Body of pancreas (tissue), 4 donors: ENCODE results near the gene SCMH1. TPM values are rescaled to one million over a fixed set of nuclear protein-coding genes. Genes with fewer than 3 reads are reported as not detected.

Experiments
- ATAC-seq: fragments of 150-250 bp; one replicate; pipeline ENCODE4 v1.9.1; 2016
- DNase-seq, 4 donors: peaks; one replicate each; pipeline ENCODE4 v3.0.0-alpha.2; 2019
- H3K27ac ChIP-seq, 4 donors: fragments of 200-600 bp; sonication (generic); 1 replicate in 3 of 4; 2 replicates in 1 of 4; pipeline versions ENCODE4 v1.5.1 to v1.6.1; 2016 to 2019; ENCODE audit warnings: mild to moderate bottlenecking in 1 of 4, mixed read lengths in 1 of 4, moderate library complexity in 1 of 4
- H3K27me3 ChIP-seq, 2 donors: fragments of 200-600 bp; sonication (generic); one replicate each; pipeline ENCODE4 v1.6.0; 2016; ENCODE audit warnings: mild to moderate bottlenecking in 1 of 2
- H3K36me3 ChIP-seq, 2 donors: fragments of 200-600 bp; sonication (generic); replicated peaks in 1 of 2; 2 replicates each; pipeline ENCODE4 v1.5.1; 2016; ENCODE audit warnings: low read depth in 2 of 2; ENCODE audit not compliant: insufficient read depth in 1 of 2
- H3K4me1 ChIP-seq: fragments of 200-600 bp; sonication (generic); one replicate; pipeline ENCODE4 v1.6.0; 2016
- H3K4me3 ChIP-seq, 2 donors: fragments of 200-600 bp; sonication (generic); 1 replicate in 1 of 2; 2 replicates in 1 of 2; pipeline ENCODE4 v1.5.1; 2016 to 2019
- H3K9me3 ChIP-seq, 3 donors: fragments of 200-600 bp; sonication (generic); 1 replicate in 2 of 3; 2 replicates in 1 of 3; pipeline ENCODE4 v1.5.1; 2016
- POLR2A ChIP-seq, 3 donors: fragments of 450-650 bp; IDR thresholded peaks; one replicate each; pipeline ENCODE4 v1.6.1; 2016; ENCODE audit warnings: antibody characterized with exemption in 3 of 3, mild to moderate bottlenecking in 2 of 3
- WGBS, 2 donors: methylation state at CpG; one replicate each; pipeline ENCODE4 v1.1.5; 2017; 5-methylcytosine and 5-hydroxymethylcytosine counted together
- intact Hi-C: fragments of 100-400 bp; cut with DNase I; formaldehyde crosslinking; loops from one replicate; pipeline ENCODE4 v1.15.1; 2023
- total RNA-seq, 2 donors: library from RNA; depleted of rRNA; stranded (reverse); fragments of >200 nt; gene quantifications; one replicate each; pipeline ENCODE4 v1.1.0, GENCODE V29; 2016
- TF ChIP-seq, protein P1 (sequence below), 7 experiments: fragments of 450-650 bp in 4 of 7; fragments of 200-600 bp in 3 of 7; sonication (generic) in 3 of 7; IDR thresholded peaks; one replicate each; pipeline ENCODE4 v1.5.1; 2016 to 2019; ENCODE audit warnings: antibody characterized with exemption in 7 of 7

SCMH1 gene
- total RNA-seq, 2 donors from 2014 or later: 25.4 to 33.3 TPM

DNA sequence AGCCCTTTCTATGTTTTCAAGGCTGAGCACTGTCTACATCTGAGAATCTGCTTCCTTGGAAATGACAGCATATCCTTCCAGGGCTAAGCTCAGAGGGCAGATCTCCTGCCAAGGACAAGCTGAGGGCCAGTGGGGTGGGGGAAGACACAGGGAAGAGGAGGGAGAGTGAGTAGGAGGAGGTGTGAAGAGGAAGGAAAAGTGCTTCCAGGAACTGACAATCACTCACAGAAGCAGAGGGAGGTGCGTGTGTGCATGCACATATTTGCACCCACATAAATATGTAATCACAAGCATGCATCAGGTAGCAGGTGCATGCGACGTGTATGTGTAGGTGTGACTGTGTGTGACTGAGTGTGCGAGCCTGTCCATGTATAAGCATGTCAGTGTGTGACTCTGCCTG, 43.7 kb upstream of the SCMH1 start:
- intact Hi-C loops: loop anchor here (5.0 kb wide), 1 partner anchor 126 kb away; no protein-coding TSS in a partner anchor
- WGBS, 2 donors: 75 to 76% methylated on average over 4 of the region's 4 CpGs

DNA sequence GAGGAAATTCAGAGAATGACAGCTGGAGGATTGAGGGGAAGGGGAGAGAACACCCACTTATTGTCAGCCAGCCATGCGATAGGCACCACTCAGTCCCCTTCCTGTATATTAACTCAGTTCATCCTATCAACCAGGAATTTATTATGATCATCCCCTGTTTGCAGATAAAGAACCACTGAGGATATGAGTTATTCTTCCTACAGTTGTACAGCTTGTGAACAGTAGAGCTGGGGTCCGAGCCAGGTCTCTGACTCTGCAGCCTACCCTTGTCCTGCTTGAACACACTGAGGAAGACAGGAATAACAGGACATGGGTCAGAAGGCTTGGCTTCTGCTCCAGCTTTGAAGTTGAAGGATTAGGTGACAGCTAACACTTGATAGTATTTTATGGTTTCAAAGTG, 42.0 kb upstream of the SCMH1 start:
- Histone ChIP-seq H3K27me3 (no peaks in the 10 kb centered on the region), H3K36me3 (no peaks in the 10 kb centered on the region), H3K27ac (no peak overlapping the region), H3K4me3 (no peak overlapping the region), H3K4me1 (no peaks in the 10 kb centered on the region), H3K9me3 (no peaks in the 10 kb centered on the region)
- DNase-seq (no peak), ATAC-seq (no peak)
- intact Hi-C loops: no loop called here
- TF ChIP-seq POLR2A (IDR thresholded peaks at IDR 0.05): no peak
- TF ChIP-seq, protein P1, sequence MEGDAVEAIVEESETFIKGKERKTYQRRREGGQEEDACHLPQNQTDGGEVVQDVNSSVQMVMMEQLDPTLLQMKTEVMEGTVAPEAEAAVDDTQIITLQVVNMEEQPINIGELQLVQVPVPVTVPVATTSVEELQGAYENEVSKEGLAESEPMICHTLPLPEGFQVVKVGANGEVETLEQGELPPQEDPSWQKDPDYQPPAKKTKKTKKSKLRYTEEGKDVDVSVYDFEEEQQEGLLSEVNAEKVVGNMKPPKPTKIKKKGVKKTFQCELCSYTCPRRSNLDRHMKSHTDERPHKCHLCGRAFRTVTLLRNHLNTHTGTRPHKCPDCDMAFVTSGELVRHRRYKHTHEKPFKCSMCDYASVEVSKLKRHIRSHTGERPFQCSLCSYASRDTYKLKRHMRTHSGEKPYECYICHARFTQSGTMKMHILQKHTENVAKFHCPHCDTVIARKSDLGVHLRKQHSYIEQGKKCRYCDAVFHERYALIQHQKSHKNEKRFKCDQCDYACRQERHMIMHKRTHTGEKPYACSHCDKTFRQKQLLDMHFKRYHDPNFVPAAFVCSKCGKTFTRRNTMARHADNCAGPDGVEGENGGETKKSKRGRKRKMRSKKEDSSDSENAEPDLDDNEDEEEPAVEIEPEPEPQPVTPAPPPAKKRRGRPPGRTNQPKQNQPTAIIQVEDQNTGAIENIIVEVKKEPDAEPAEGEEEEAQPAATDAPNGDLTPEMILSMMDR (IDR thresholded peaks at IDR 0.05): no peak
- WGBS, 2 donors: 74 to 79% methylated on average over 2 of the region's 2 CpGs

More for the DNA sequence above, 43.7 kb upstream of the SCMH1 start:
- Histone ChIP-seq H3K9me3 (no peaks in the 10 kb centered on the region), H3K36me3 (no peaks in the 10 kb centered on the region), H3K4me1 (no peaks in the 10 kb centered on the region), H3K27me3 (no peaks in the 10 kb centered on the region), H3K27ac (no peak overlapping the region), H3K4me3 (no peak overlapping the region)
- TF ChIP-seq POLR2A (IDR thresholded peaks at IDR 0.05): no peak
- TF ChIP-seq, protein P1 (IDR thresholded peaks at IDR 0.05): no peak
- DNase-seq: no peak
- no peak for ATAC-seq

DNA sequence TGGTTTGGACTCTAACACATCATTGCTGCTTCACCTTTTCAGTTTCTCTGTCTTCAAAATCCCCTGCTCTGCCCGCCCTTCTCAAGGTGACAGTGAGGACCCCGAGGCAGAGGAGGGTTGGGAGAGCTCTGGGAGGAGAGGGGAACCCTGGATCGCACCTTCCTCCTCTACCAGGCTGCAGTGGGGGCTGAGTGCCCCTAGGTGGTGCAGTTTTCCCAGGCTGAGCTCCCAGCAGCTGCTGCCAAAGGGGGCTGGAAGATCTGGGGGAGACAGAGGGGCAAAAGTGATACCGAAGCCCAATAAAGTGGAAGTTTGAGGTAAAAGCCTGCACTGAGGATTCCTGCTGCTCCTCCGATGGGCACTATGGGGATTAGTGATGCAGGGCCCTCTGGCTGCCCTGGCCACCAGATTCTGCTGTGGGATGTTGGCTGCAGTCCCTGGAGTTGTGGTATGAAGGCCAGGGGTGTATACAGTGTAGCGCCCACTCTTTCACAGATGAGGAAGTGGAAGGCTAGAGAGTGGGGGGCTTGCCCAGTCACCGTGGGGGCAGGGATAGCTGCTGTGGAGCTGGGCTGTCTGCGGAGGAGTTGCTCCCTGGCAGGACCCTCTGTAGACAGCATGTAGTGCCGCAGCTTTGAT, 40.7 kb upstream of the SCMH1 start:
- Histone ChIP-seq H3K27me3 (no peaks in the 10 kb centered on the region), H3K36me3 (no peaks in the 10 kb centered on the region)

DNA sequence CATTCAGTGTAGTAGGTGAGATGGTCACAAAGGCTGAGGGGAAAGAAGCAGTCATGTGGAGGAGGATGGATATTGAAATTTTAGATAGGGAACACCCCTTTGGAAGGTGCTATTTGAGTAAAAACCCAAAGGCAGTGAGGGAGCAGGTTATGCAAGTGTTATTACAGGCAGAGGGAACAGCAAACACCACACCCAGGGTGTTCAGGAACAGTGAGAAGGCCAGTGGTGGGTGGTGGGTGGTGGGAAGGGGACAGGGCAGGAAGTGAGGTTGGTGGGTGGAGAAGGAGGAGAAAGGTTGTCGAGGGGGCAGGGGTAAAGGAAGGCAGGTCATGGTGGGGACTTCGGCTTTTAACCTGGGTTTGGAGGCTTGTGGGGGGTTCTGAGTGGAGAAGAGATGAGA, 39.2 kb upstream of the SCMH1 start:
- no peak overlapping the region for H3K27ac ChIP-seq

More for the DNA sequence above, 40.7 kb upstream of the SCMH1 start:
- H3K27ac ChIP-seq: no peak overlapping the region
- TF ChIP-seq POLR2A (IDR thresholded peaks at IDR 0.05): no peak
- TF ChIP-seq, protein P1 (IDR thresholded peaks at IDR 0.05): peak; percentile 53 to 80 (median 71)
- DNase-seq: peak; percentile 32 to 46 (median 46)
- H3K4me1 ChIP-seq: no peaks in the 10 kb centered on the region
- no peak overlapping the region for H3K4me3 ChIP-seq
- ATAC-seq: peak; percentile 75
- H3K9me3 ChIP-seq: no peaks in the 10 kb centered on the region
- intact Hi-C loops: no loop called here
- 0 to 28% methylated on average over 3 to 9 of the region's 9 CpGs for WGBS, 2 donors

More for the DNA sequence above, 39.2 kb upstream of the SCMH1 start:
- H3K36me3 ChIP-seq: no peaks in the 10 kb centered on the region
- H3K27me3 ChIP-seq: no peaks in the 10 kb centered on the region
- ATAC-seq (no peak), DNase-seq (no peak)
- 66 to 69% methylated on average over 2 of the region's 2 CpGs for WGBS, 2 donors
- H3K4me1 ChIP-seq: peaks cover 5% of the 10 kb centered on the region
- no peaks in the 10 kb centered on the region for H3K9me3 ChIP-seq
- intact Hi-C loops: no loop called here
- no peak overlapping the region for H3K4me3 ChIP-seq
- TF ChIP-seq, protein P1 (IDR thresholded peaks at IDR 0.05): no peak
- no peak for TF ChIP-seq POLR2A (IDR thresholded peaks at IDR 0.05)
